Measurements from ENCODE around the gene GNG5. TPM values are rescaled to one million over a fixed set of nuclear protein-coding genes. Genes with fewer than 3 reads are reported as not detected.

The GNG5 gene
- total and polyA plus RNA-seq, 11 donors = 129 to 299 (median 167) TPM

DNA sequence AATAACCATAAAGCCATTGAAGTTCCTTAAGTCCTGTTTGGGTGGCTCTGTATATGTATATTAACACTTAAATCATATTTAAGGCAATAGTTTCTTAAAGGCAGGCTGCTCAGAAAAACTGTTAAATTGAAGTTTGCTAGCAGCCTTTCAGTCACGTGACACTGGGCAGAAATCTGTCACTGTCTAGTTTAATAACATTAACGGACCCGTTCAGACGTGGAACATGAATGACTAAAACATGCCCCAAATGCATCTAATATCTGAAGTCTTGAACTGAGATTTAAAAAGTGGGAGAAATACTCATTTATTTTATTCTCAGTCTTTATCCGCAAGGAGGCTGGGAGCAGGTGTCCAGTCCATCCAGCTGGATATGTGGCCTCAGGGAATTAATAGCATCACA lies 3.5 kb downstream of the GNG5 start:
- no peak for DNase-seq
- no peaks in the 10 kb centered on the region for H3K27me3 ChIP-seq
- H3K4me3 ChIP-seq = peak overlapping the region in 5 of 12 donors; percentile 62 to 91 (median 82)
- H3K27ac ChIP-seq = peak overlapping the region in 2 of 12 donors; percentile 16 to 97
- ATAC-seq = no peak
- peaks cover 5 to 72% (median 44%) of the 10 kb centered on the region in 12 donors for H3K4me1 ChIP-seq
- peaks cover 0 to 42% (median 28%) of the 10 kb centered on the region in 9 donors for H3K36me3 ChIP-seq
- 30 to 46% (median 40%) methylated on average over 5 of the region's 5 CpGs for WGBS, 4 donors
- TF ChIP-seq, protein P1, sequence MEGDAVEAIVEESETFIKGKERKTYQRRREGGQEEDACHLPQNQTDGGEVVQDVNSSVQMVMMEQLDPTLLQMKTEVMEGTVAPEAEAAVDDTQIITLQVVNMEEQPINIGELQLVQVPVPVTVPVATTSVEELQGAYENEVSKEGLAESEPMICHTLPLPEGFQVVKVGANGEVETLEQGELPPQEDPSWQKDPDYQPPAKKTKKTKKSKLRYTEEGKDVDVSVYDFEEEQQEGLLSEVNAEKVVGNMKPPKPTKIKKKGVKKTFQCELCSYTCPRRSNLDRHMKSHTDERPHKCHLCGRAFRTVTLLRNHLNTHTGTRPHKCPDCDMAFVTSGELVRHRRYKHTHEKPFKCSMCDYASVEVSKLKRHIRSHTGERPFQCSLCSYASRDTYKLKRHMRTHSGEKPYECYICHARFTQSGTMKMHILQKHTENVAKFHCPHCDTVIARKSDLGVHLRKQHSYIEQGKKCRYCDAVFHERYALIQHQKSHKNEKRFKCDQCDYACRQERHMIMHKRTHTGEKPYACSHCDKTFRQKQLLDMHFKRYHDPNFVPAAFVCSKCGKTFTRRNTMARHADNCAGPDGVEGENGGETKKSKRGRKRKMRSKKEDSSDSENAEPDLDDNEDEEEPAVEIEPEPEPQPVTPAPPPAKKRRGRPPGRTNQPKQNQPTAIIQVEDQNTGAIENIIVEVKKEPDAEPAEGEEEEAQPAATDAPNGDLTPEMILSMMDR (IDR thresholded peaks at IDR 0.05) = no peak
- TF ChIP-seq POLR2A (IDR thresholded peaks at IDR 0.05) = no peak
- intact Hi-C loops (cut with DNase I) = loop anchor here in 3 of 10 donors (10.0 kb wide), 3 partner anchors 72 to 208 kb away; partner anchors contain the start of gene CTBS (in 2 of the 3)
- no peaks in the 10 kb centered on the region for H3K9me3 ChIP-seq

DNA sequence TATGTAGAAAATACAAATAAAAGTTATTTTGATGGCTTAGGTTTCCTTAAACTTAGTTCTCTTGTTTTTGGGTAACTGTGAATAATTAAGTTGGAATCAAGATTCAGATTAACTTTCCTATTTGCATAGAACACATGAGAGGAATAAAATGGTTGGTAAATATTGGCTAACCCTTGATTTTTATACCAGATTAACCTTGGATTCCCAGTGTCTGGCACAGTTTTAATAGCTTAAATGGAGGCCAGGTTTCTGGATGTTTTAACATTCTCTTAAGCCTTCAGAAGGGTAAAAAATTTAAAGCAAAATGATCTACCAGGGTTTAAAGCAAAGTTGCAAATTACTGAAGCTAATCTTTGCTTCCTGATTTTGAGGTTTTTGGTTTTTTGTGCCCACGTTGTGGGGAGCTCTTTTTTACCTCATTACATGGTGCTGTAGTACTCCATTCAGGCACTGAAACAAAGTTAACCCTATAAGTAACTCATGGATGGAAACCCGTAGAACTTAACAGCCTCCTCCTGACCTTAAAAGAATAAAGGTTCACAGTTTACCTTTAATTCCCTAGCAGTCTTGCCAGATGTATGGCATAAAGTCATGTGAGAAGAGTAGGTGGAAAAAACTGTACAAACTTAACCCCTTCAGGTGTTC lies 8.6 kb downstream of the GNG5 start:
- TF ChIP-seq, protein P1 (IDR thresholded peaks at IDR 0.05) = no peak
- TF ChIP-seq POLR2A (IDR thresholded peaks at IDR 0.05) = no peak
- H3K36me3 ChIP-seq = peaks cover 0 to 93% (median 80%) of the 10 kb centered on the region in 9 donors
- peaks cover 5 to 46% (median 23%) of the 10 kb centered on the region in 12 donors for H3K4me1 ChIP-seq
- H3K27ac ChIP-seq = no peak overlapping the region
- intact Hi-C loops (cut with DNase I) = no loop called here
- 44 to 49% (median 47%) methylated on average over 2 of the region's 2 CpGs for WGBS, 4 donors
- H3K9me3 ChIP-seq = no peaks in the 10 kb centered on the region
- DNase-seq (no peak), ATAC-seq (no peak)
- no peaks in the 10 kb centered on the region for H3K27me3 ChIP-seq
- no peak overlapping the region for H3K4me3 ChIP-seq

DNA sequence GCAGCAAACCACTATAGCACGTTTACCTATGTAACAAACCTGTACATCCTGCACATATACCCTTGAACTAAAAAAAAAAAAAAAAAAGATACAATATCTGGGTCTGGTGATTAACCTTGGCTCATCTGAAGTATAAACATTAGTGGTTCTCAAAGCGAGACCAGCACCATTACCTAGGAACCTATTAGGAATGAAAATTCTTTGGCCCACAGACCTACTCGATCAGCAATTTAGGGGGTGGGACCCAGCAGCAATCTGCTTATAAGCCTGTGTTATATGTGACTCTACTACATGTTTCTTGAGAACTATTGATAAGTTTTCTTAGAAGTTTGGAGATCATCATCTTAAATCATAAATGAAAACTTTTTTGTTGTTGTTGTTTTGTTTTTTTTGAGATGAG lies 9.9 kb downstream of the GNG5 start:
- peaks cover 0 to 100% (median 92%) of the 10 kb centered on the region in 9 donors for H3K36me3 ChIP-seq
- ATAC-seq = no peak
- DNase-seq = no peak
- WGBS, 4 donors = 73 to 92% (median 83%) methylated on average over 3 of the region's 3 CpGs
- no peak for TF ChIP-seq POLR2A (IDR thresholded peaks at IDR 0.05)
- TF ChIP-seq, protein P1 (IDR thresholded peaks at IDR 0.05) = no peak
- no peaks in the 10 kb centered on the region for H3K27me3 ChIP-seq
- intact Hi-C loops (cut with DNase I) = no loop called here
- H3K9me3 ChIP-seq = no peaks in the 10 kb centered on the region
- peaks cover 4 to 35% (median 14%) of the 10 kb centered on the region in 12 donors for H3K4me1 ChIP-seq
- H3K27ac ChIP-seq = no peak overlapping the region
- H3K4me3 ChIP-seq = no peak overlapping the region

DNA sequence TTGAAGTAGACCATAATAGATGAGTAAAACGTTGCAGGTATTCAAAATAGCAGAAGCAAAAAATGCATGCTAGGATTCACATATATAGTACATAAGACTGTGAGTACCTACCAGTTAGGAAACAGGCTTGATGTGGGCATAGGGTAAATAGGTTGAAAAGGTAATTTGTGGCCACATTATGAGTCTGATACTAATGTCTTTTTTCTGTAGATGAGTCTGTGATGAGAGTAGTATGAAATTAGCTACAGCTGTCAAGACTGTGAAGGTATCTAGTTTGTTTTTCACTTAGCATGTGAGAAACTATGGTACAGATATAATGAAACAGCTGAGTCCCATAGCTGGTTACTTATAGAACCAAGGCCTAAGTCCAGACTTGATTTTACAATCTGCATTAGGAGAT lies 12.6 kb downstream of the GNG5 start:
- TF ChIP-seq POLR2A (IDR thresholded peaks at IDR 0.05) = no peak
- no peaks in the 10 kb centered on the region for H3K9me3 ChIP-seq
- H3K4me1 ChIP-seq = peaks cover 0 to 16% (median 2%) of the 10 kb centered on the region in 12 donors
- H3K27ac ChIP-seq = no peak overlapping the region
- no peak for DNase-seq
- no peak for ATAC-seq
- peaks cover 0 to 100% (median 94%) of the 10 kb centered on the region in 9 donors for H3K36me3 ChIP-seq
- no peak overlapping the region for H3K4me3 ChIP-seq
- intact Hi-C loops (cut with DNase I) = no loop called here
- 36 to 57% (median 47%) methylated on average over 1 of the region's 1 CpG for WGBS, 4 donors
- no peaks in the 10 kb centered on the region for H3K27me3 ChIP-seq

Measured in heart left ventricle (tissue), 16 donors.